Activated CD8-positive, alpha-beta T cell treated with anti-CD3 and anti-CD28 coated beads for 36 hours (primary cell): ENCODE data around the gene DPYD. TPM values are rescaled to one million over a fixed set of nuclear protein-coding genes. Genes with fewer than 3 reads are reported as not detected.

Experiments
- ATAC-seq: fragments of 200-7000 bp; cut with Tn5 transposase; one replicate; pipeline ENCODE4 v1.10.0; 2021; ENCODE audit warnings: mild to moderate bottlenecking, moderate library complexity
- CTCF ChIA-PET: fragments of 350-600 bp; sonication (Branson Sonifier 250); formaldehyde crosslinking; loops from one replicate; lab custom pipeline; 2021; ENCODE audit warnings: antibody characterized with exemption; lab: Charles Lee
- POLR2A ChIA-PET: fragments of 350-600 bp; sonication (Branson Sonifier 250); formaldehyde crosslinking; loops from one replicate; lab custom pipeline; 2021; ENCODE audit warnings: antibody characterized with exemption; lab: Charles Lee
- DNase-seq: peaks from one replicate; pipeline ENCODE4 v3.0.0-alpha.2; 2020
- H3K27ac Mint-ChIP-seq: one replicate; pipeline ENCODE4 v1.8.0; 2021; ENCODE audit warnings: mild to moderate bottlenecking, mixed read lengths
- H3K27me3 Mint-ChIP-seq: one replicate; pipeline ENCODE4 v1.8.0; 2021; ENCODE audit warnings: mixed read lengths
- H3K36me3 Mint-ChIP-seq: one replicate; pipeline ENCODE4 v1.8.0; 2021; ENCODE audit warnings: low read depth, mixed read lengths
- H3K4me1 Mint-ChIP-seq: one replicate; pipeline ENCODE4 v1.8.0; 2021; ENCODE audit warnings: low read depth, mixed read lengths
- H3K4me3 Mint-ChIP-seq: one replicate; pipeline ENCODE4 v1.8.0; 2021; ENCODE audit warnings: mild to moderate bottlenecking, moderate library complexity, mixed read lengths
- H3K9me3 Mint-ChIP-seq: one replicate; pipeline ENCODE4 v1.8.0; 2021; ENCODE audit warnings: mixed read lengths
- CTCF ChIP-seq: fragments of 200-600 bp; IDR thresholded peaks from one replicate; pipeline ENCODE4 v1.8.0; 2022; ENCODE audit warnings: antibody characterized with exemption, mild to moderate bottlenecking
- intact Hi-C: fragments of 100-400 bp; cut with micrococcal nuclease; formaldehyde crosslinking; loops from one replicate; pipeline ENCODE4 v1.10.0; 2022
- total RNA-seq, 2 experiments: library from RNA; stranded (reverse); gene quantifications; one replicate each; pipeline ENCODE4 v1.2.3, GENCODE V29; 2021

DPYD gene
- total RNA-seq, 2 experiments from 2014 or later = 10.7 to 10.8 TPM

GRCh38 chr1:97911266-97912215 lies 9.3 kb downstream of the DPYD start:
- Mint-ChIP-seq H3K27me3 (no peaks in the 10 kb centered on the region), H3K9me3 (no peaks in the 10 kb centered on the region), H3K4me1 (peaks cover 55% of the 10 kb centered on the region), H3K27ac (no peak overlapping the region), H3K36me3 (no peaks in the 10 kb centered on the region), H3K4me3 (peak overlapping the region; percentile 52)
- intact Hi-C loops = loop anchor here (10.0 kb wide), 1 partner anchor 77 kb away; no protein-coding TSS in a partner anchor
- DNase-seq (no peak), ATAC-seq (peak; percentile 70)
- ChIA-PET CTCF (interaction anchor here (0.6 kb wide), 1 partner anchor 160 kb away, joined by 3 read pairs; no protein-coding TSS in a partner anchor), POLR2A (interaction anchor here (1.1 kb wide), 1 partner anchor 9 kb away, joined by 6 read pairs; the partner anchor contains the start of gene DPYD)
- no peak for TF ChIP-seq CTCF

DNA sequence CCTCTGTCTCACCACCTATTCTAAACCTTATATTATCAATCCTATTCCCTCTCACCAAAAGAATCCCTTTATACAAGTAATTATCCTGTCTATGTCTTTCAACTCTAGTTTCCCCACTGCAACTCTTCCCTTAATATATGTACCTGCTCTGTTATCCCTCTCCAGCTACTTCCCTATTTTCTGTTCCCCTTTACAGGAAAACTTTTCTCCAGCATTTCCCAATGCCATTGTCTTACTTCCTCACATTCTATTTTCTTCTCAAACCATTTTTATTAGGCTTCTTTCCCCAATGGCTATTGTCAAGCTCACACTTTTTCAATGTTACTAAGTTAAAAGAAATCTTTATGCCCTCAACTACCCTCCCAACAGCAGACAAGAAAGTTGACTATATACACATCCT lies 11.6 kb downstream of the DPYD start:
- ChIA-PET CTCF (interaction anchor here (1.1 kb wide), 1 partner anchor 8 kb away, joined by 3 read pairs; no protein-coding TSS in a partner anchor), POLR2A (interaction anchor here (2.0 kb wide), 1 partner anchor 12 kb away, joined by 8 read pairs; the partner anchor contains the start of gene DPYD)
- no peak for TF ChIP-seq CTCF
- intact Hi-C loops = no loop called here
- peaks cover 51% of the 10 kb centered on the region for H3K4me1 Mint-ChIP-seq
- H3K4me3 Mint-ChIP-seq = no peak overlapping the region
- no peak overlapping the region for H3K27ac Mint-ChIP-seq
- no peaks in the 10 kb centered on the region for H3K27me3 Mint-ChIP-seq
- no peaks in the 10 kb centered on the region for H3K9me3 Mint-ChIP-seq
- no peak for ATAC-seq
- no peaks in the 10 kb centered on the region for H3K36me3 Mint-ChIP-seq
- no peak for DNase-seq

GRCh38 chr1:97907886-97908285 lies 12.9 kb downstream of the DPYD start:
- Mint-ChIP-seq H3K36me3 (no peaks in the 10 kb centered on the region), H3K9me3 (no peaks in the 10 kb centered on the region), H3K4me3 (no peak overlapping the region), H3K27me3 (no peaks in the 10 kb centered on the region), H3K4me1 (peaks cover 44% of the 10 kb centered on the region), H3K27ac (no peak overlapping the region)
- no peak for ATAC-seq
- CTCF ChIA-PET = no interaction called here
- POLR2A ChIA-PET = interaction anchor here (1.4 kb wide), 1 partner anchor 13 kb away, joined by 6 read pairs; the partner anchor contains the start of gene DPYD
- intact Hi-C loops = no loop called here
- no peak for DNase-seq
- no peak for TF ChIP-seq CTCF

GRCh38 chr1:97906567-97907241 lies 14.1 kb downstream of the DPYD start:
- TF ChIP-seq CTCF = no peak
- ChIA-PET CTCF (interaction anchor here (0.6 to 1.1 kb wide), 2 partner anchors 23 to 101 kb away, joined by 3 read pairs; no protein-coding TSS in a partner anchor), POLR2A (interaction anchor here (1.4 kb wide), 1 partner anchor 14 kb away, joined by 6 read pairs; the partner anchor contains the start of gene DPYD)
- no peaks in the 10 kb centered on the region for H3K9me3 Mint-ChIP-seq
- DNase-seq (no peak), ATAC-seq (no peak)
- H3K4me1 Mint-ChIP-seq = peaks cover 44% of the 10 kb centered on the region
- no peak overlapping the region for H3K4me3 Mint-ChIP-seq
- H3K36me3 Mint-ChIP-seq = no peaks in the 10 kb centered on the region
- H3K27ac Mint-ChIP-seq = no peak overlapping the region
- intact Hi-C loops = no loop called here
- H3K27me3 Mint-ChIP-seq = no peaks in the 10 kb centered on the region
